HCT116 (cell line): ENCODE results near the gene SLCO4C1. TPM values are rescaled to one million over a fixed set of nuclear protein-coding genes. Genes with fewer than 3 reads are reported as not detected.

Experiments
- ATAC-seq: fragments of 200-7000 bp; cut with Tn5 transposase; 2 replicates; pipeline ENCODE4 v1.9.1; 2020; ENCODE audit warnings: mild to moderate bottlenecking, moderate library complexity
- BruUV-seq: library from RNA; stranded (reverse); fragments of 400-500 nt; replicated peaks from 2 replicates; lab custom pipeline; 2021; lab: Mats Ljungman, UMichigan
- CTCF ChIA-PET: fragments of 300-600 bp; sonication (Branson Sonifier 250); formaldehyde crosslinking; loops from one replicate; lab custom pipeline; 2021; ENCODE audit warnings: antibody characterized with exemption; lab: Charles Lee
- POLR2A ChIA-PET: fragments of 300-600, 350-600 bp; sonication (Branson Sonifier 250); formaldehyde crosslinking; loops from one replicate; lab custom pipeline; 2021; ENCODE audit warnings: antibody characterized with exemption; lab: Charles Lee
- RAD21 ChIA-PET, 2 experiments: fragments of 300-600 bp; sonication (Branson Sonifier 250); formaldehyde crosslinking; loops; one replicate each; lab custom pipeline; 2023; ENCODE audit warnings: low total read pairs in 2 of 2; ENCODE audit not compliant: uncharacterized antibody in 2 of 2, unreplicated experiment in 2 of 2, low non-redundant PET in 1 of 2; lab: Charles Lee
- DNase-seq: peaks from one replicate; pipeline ENCODE4 v3.0.0-alpha.2; 2010; ENCODE audit warnings: low read depth, low spot score
- H2AFZ ChIP-seq: fragments of 200-600 bp; shearing (Covaris generic), sonication (generic); 2 replicates; pipeline ENCODE4 v1.6.1; 2017; ENCODE audit warnings: low read depth, mixed run types, mixed read lengths, antibody characterized with exemption, low read length; ENCODE audit not compliant: poor library complexity, severe bottlenecking
- H3K27ac ChIP-seq: 2 replicates; pipeline ENCODE4 v1.5.1; 2012; ENCODE audit warnings: low read depth, low read length
- H3K27me3 ChIP-seq: fragments of 200-600 bp; sonication (generic); 2 replicates; pipeline ENCODE4 v1.6.1; 2016; ENCODE audit warnings: mixed run types, low read length, mixed read lengths; ENCODE audit not compliant: insufficient read depth
- H3K36me3 ChIP-seq, 2 experiments: fragments of 200-500 bp in 1 of 2; fragments of 200-600 bp in 1 of 2; sonication (Bioruptor generic) in 1 of 2; sonication (generic) in 1 of 2; 2 replicates each; pipeline versions ENCODE4 v1.5.1 to v1.6.1; 2014 to 2016; ENCODE audit warnings: low read length in 2 of 2, inconsistent platforms in 1 of 2, mixed read lengths in 1 of 2, mixed run types in 1 of 2; ENCODE audit not compliant: insufficient read depth in 2 of 2, control insufficient read depth in 1 of 2
- H3K4me1 ChIP-seq, 2 experiments: fragments of 200-600 bp in 1 of 2; sonication (generic) in 1 of 2; 2 replicates each; pipeline versions ENCODE4 v1.5.1 to v1.6.1; 2012 to 2017; ENCODE audit warnings: low read length in 2 of 2, inconsistent platforms in 1 of 2, mild to moderate bottlenecking in 1 of 2, mixed read lengths in 1 of 2, mixed run types in 1 of 2, moderate library complexity in 1 of 2; ENCODE audit not compliant: insufficient read depth in 2 of 2, control insufficient read depth in 1 of 2
- H3K4me2 ChIP-seq: fragments of 200-600 bp; sonication (generic); 2 replicates; pipeline ENCODE4 v1.6.1; 2017; ENCODE audit warnings: mixed run types, low read length, mixed read lengths
- H3K4me3 ChIP-seq, 2 experiments: fragments of 200-600 bp in 1 of 2; sonication (generic) in 1 of 2; replicated peaks in 1 of 2; 2 replicates each; pipeline ENCODE4 v1.5.1; 2011 to 2016; ENCODE audit warnings: low read length in 2 of 2, control low read depth in 1 of 2, low read depth in 1 of 2, mild to moderate bottlenecking in 1 of 2, mixed read lengths in 1 of 2, mixed run types in 1 of 2
- H3K79me2 ChIP-seq: fragments of 200-600 bp; sonication (generic); 2 replicates; pipeline ENCODE4 v1.6.1; 2017; ENCODE audit warnings: mild to moderate bottlenecking, mixed run types, low read length, moderate library complexity, mixed read lengths; ENCODE audit not compliant: insufficient read depth
- H3K9ac ChIP-seq: fragments of 200-600 bp; sonication (generic); 2 replicates; pipeline ENCODE4 v1.6.1; 2016; ENCODE audit warnings: low read length, mixed read lengths
- H3K9me2 ChIP-seq: fragments of 200-600 bp; sonication (generic), shearing (Covaris generic); 2 replicates; pipeline ENCODE4 v1.6.1; 2017; ENCODE audit warnings: mixed run types, mild to moderate bottlenecking, moderate library complexity; ENCODE audit not compliant: insufficient read depth
- H3K9me3 ChIP-seq, 2 experiments: fragments of 200-500 bp in 1 of 2; fragments of 200-600 bp in 1 of 2; sonication (Bioruptor generic) in 1 of 2; sonication (generic) in 1 of 2; 2 replicates each; pipeline ENCODE4 v1.6.1; 2014 to 2017; ENCODE audit warnings: low read length in 2 of 2, mixed read lengths in 2 of 2, inconsistent platforms in 1 of 2, low read depth in 1 of 2, mild to moderate bottlenecking in 1 of 2, mixed run types in 1 of 2, moderate library complexity in 1 of 2; ENCODE audit not compliant: control insufficient read depth in 1 of 2, insufficient read depth in 1 of 2
- H4K20me1 ChIP-seq: fragments of 200-600 bp; sonication (generic), shearing (Covaris generic); 2 replicates; pipeline ENCODE4 v1.6.1; 2017; ENCODE audit warnings: mixed run types, mild to moderate bottlenecking, moderate library complexity; ENCODE audit not compliant: insufficient read depth
- EGR1 ChIP-seq: IDR thresholded peaks from 2 replicates; pipeline ENCODE4 v1.6.1; 2012; ENCODE audit warnings: low read depth
- ELF1 ChIP-seq: IDR thresholded peaks from 2 replicates; pipeline ENCODE4 v1.6.1; 2012; ENCODE audit warnings: low read depth, borderline replicate concordance
- FOSL1 ChIP-seq: IDR thresholded peaks from 2 replicates; pipeline ENCODE4 v1.6.1; 2012; ENCODE audit warnings: low read depth
- SP1 ChIP-seq: IDR thresholded peaks from 2 replicates; pipeline ENCODE4 v1.6.1; 2012; ENCODE audit warnings: low read depth
- TCF7L2 ChIP-seq: IDR thresholded peaks from 2 replicates; pipeline ENCODE4 v1.7.0; 2011; ENCODE audit warnings: borderline replicate concordance, inconsistent platforms; ENCODE audit not compliant: insufficient read depth, insufficient read length; ENCODE audit errors: extremely low read depth
- ZNF274 ChIP-seq: fragments of 200-500 bp; sonication (Bioruptor generic); IDR thresholded peaks from 2 replicates; pipeline ENCODE4 v1.6.1; 2014; ENCODE audit warnings: mild to moderate bottlenecking, low read depth, low read length, inconsistent platforms
- intact Hi-C: fragments of 100-400 bp; cut with micrococcal nuclease; formaldehyde crosslinking; loops from 2 replicates; pipeline ENCODE4 v1.10.0; 2022
- total RNA-seq: library from RNA; stranded (reverse); gene quantifications from one replicate; pipeline ENCODE4 v1.2.1, GENCODE V29; 2021; ENCODE audit not compliant: unreplicated experiment
- TF ChIP-seq, protein P1 (sequence below), 3 experiments: fragments of 200-600 bp in 1 of 3; sonication (generic) in 1 of 3; IDR thresholded peaks in 2 of 3; conservative IDR thresholded peaks in 1 of 3; 2 replicates each; pipeline ENCODE4 v1.5.1; 2012 to 2017; ENCODE audit warnings: low read depth in 2 of 3, low read length in 2 of 3, antibody characterized with exemption in 1 of 3, borderline replicate concordance in 1 of 3, control low read depth in 1 of 3, mild to moderate bottlenecking in 1 of 3, mixed read lengths in 1 of 3, mixed run types in 1 of 3, moderate library complexity in 1 of 3; ENCODE audit not compliant: insufficient read depth in 1 of 3
- TF ChIP-seq, protein P2 (sequence below): IDR thresholded peaks from 2 replicates; pipeline ENCODE4 v1.6.1; 2012; ENCODE audit warnings: low read depth

The SLCO4C1 gene
- total RNA-seq, 1 experiment from 2014 or later = 0.12 TPM

DNA sequence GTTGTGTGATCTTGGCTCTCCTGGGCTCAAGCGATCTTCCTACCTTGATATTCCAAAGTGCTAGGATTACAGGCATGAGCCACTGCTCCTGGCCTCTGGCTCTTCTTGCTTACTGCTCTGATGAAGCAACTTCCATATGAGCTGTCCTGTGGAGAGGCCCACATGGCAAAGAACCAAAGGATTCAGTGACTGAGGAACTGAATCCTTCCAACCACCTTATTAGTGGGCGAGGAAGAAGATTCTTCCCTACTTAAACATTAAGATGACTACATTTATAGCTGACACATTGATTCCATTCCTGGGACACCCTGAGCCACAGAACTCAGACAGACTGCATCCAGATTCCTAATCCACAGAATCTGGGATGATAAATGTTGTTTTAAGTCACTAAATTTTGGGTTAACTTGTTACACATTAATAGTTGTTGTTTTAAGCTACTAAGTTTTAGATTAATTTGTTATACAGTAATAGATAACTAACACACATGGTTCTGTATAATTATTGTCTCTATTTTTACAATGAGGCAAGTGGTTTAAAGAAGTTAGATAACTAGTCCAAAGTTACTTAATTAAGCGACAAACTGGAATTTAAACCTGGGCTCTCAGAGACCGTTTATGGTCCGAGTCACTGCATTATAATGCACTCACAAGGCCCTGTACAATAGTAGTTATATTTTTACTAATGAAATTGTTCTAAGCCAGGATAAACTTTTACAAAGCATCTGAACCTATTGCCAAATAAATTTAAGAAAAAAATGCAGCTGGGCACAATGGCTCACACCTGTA is 16.7 kb upstream of the SLCO4C1 start:
- DNase-seq (no peak), ATAC-seq (no peak)
- Histone ChIP-seq H3K4me1 (no peaks in the 10 kb centered on the region), H2AFZ (no peak overlapping the region), H3K27ac (no peak overlapping the region), H3K79me2 (no peaks in the 10 kb centered on the region), H3K4me3 (no peak overlapping the region), H4K20me1 (no peaks in the 10 kb centered on the region), H3K36me3 (no peaks in the 10 kb centered on the region), H3K4me2 (no peak overlapping the region), H3K9me3 (no peaks in the 10 kb centered on the region), H3K9me2 (no peaks in the 10 kb centered on the region), H3K27me3 (no peaks in the 10 kb centered on the region), H3K9ac (no peak overlapping the region)
- BruUV-seq = no TSS peak
- intact Hi-C loops = no loop called here
- TF ChIP-seq ELF1 (no peak), TCF7L2 (no peak), SP1 (no peak), ZNF274 (no peak), EGR1 (no peak), FOSL1 (no peak)
- TF ChIP-seq, protein P1, sequence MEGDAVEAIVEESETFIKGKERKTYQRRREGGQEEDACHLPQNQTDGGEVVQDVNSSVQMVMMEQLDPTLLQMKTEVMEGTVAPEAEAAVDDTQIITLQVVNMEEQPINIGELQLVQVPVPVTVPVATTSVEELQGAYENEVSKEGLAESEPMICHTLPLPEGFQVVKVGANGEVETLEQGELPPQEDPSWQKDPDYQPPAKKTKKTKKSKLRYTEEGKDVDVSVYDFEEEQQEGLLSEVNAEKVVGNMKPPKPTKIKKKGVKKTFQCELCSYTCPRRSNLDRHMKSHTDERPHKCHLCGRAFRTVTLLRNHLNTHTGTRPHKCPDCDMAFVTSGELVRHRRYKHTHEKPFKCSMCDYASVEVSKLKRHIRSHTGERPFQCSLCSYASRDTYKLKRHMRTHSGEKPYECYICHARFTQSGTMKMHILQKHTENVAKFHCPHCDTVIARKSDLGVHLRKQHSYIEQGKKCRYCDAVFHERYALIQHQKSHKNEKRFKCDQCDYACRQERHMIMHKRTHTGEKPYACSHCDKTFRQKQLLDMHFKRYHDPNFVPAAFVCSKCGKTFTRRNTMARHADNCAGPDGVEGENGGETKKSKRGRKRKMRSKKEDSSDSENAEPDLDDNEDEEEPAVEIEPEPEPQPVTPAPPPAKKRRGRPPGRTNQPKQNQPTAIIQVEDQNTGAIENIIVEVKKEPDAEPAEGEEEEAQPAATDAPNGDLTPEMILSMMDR (IDR thresholded peaks at IDR 0.05 in 2 of 3, conservative IDR thresholded peaks at IDR 0.05 in 1 of 3; ENCODE audit: borderline replicate concordance in 1 of 3, insufficient read depth in 1 of 3, low read depth in 2 of 3, low read length in 2 of 3) = no peak
- TF ChIP-seq, protein P2, sequence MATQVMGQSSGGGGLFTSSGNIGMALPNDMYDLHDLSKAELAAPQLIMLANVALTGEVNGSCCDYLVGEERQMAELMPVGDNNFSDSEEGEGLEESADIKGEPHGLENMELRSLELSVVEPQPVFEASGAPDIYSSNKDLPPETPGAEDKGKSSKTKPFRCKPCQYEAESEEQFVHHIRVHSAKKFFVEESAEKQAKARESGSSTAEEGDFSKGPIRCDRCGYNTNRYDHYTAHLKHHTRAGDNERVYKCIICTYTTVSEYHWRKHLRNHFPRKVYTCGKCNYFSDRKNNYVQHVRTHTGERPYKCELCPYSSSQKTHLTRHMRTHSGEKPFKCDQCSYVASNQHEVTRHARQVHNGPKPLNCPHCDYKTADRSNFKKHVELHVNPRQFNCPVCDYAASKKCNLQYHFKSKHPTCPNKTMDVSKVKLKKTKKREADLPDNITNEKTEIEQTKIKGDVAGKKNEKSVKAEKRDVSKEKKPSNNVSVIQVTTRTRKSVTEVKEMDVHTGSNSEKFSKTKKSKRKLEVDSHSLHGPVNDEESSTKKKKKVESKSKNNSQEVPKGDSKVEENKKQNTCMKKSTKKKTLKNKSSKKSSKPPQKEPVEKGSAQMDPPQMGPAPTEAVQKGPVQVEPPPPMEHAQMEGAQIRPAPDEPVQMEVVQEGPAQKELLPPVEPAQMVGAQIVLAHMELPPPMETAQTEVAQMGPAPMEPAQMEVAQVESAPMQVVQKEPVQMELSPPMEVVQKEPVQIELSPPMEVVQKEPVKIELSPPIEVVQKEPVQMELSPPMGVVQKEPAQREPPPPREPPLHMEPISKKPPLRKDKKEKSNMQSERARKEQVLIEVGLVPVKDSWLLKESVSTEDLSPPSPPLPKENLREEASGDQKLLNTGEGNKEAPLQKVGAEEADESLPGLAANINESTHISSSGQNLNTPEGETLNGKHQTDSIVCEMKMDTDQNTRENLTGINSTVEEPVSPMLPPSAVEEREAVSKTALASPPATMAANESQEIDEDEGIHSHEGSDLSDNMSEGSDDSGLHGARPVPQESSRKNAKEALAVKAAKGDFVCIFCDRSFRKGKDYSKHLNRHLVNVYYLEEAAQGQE = no peak
- CTCF ChIA-PET = no interaction called here
- RAD21 ChIA-PET = no interaction called here
- POLR2A ChIA-PET = no interaction called here
